C4-2B (cell line): ENCODE measurements around the gene ATP6V1B1.
"Not testable (repeated sequence)": the region's sequence is repeated elsewhere in the genome, so short reads cannot be mapped to it uniquely, and the experiment has no call there.

Experiments used
- H3K27ac ChIP-seq: fragments of 450-650 bp; 2 replicates; pipeline ENCODE4 v1.5.1; 2017
- CTCF ChIP-seq: fragments of 450-650 bp; conservative IDR thresholded peaks from 2 replicates; pipeline ENCODE4 v1.5.1; 2017; ENCODE audit warnings: mild to moderate bottlenecking
- ZFX ChIP-seq: fragments of 450-650 bp; IDR thresholded peaks from 2 replicates; pipeline ENCODE4 v1.6.1; 2017

Gene ATP6V1B1

GRCh38 chr2:71008342-71008741 is 72.6 kb downstream of the ATP6V1B1 start:
- H3K27ac ChIP-seq, result no peak overlapping the region
- TF ChIP-seq CTCF (no peak), ZFX (no peak)

DNA sequence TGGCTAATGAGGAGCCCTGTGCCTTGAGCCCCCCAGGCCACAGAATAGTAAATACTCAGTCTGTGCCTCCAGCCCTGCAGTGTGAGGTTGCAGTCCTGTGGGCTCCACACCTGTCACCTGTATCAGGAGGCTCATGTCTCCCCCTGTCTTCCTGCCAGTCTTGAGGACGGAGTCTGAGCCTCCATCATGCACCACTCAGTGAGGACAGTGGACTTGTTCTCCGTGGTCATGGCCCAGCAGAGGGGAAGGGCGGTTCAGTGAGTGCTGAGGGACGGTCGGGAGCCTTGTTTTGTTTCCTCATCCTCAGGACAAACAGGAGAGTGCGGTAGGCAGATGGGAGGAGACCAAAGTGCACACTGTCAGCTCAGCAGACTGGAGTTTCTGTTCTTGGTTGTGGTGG is 76.1 kb downstream of the ATP6V1B1 start:
- not testable (repeated sequence) for H3K27ac ChIP-seq
